Measurements from ENCODE around the gene TEX29. TPM values are rescaled to one million over a fixed set of nuclear protein-coding genes. Genes with fewer than 3 reads are reported as not detected.

The TEX29 gene
- total and polyA plus RNA-seq, 7 donors = 0.79 to 2.1 (median 1.5) TPM; not detected in 4

- Histone ChIP-seq H3K4me3 (no peak overlapping the region), H3K4me1 (no peaks in the 10 kb centered on the region), H3K9me3 (no peaks in the 10 kb centered on the region), H3K27ac (no peak overlapping the region), H3K36me3 (no peaks in the 10 kb centered on the region), H3K27me3 (no peaks in the 10 kb centered on the region)
- no peak for TF ChIP-seq CTCF (IDR thresholded peaks at IDR 0.05)
- TF ChIP-seq POLR2A (IDR thresholded peaks at IDR 0.05) = no peak
- no peak for TF ChIP-seq EP300 (IDR thresholded peaks at IDR 0.05)
- TF ChIP-seq POLR2AphosphoS5 (IDR thresholded peaks at IDR 0.05) = no peak
- DNase-seq = no peak
- intact Hi-C loops (cut with DNase I) = no loop called here
- 82 to 85% methylated on average over 24 of the region's 24 CpGs for WGBS, 2 donors
Measured at GRCh38 chr13:111387026-111387871, 66.8 kb downstream of the TEX29 start.

GRCh38 chr13:111387945-111388600 lies 67.6 kb downstream of the TEX29 start:
- no peaks in the 10 kb centered on the region for H3K9me3 ChIP-seq
- H3K27ac ChIP-seq = no peak overlapping the region
- no peaks in the 10 kb centered on the region for H3K36me3 ChIP-seq
- H3K4me3 ChIP-seq = no peak overlapping the region
- TF ChIP-seq CTCF (IDR thresholded peaks at IDR 0.05) (no peak), POLR2A (IDR thresholded peaks at IDR 0.05) (no peak), EP300 (IDR thresholded peaks at IDR 0.05) (no peak), POLR2AphosphoS5 (IDR thresholded peaks at IDR 0.05) (no peak)
- H3K27me3 ChIP-seq = no peaks in the 10 kb centered on the region
- no peaks in the 10 kb centered on the region for H3K4me1 ChIP-seq
- intact Hi-C loops (cut with DNase I) = no loop called here
- 79 to 86% methylated on average over 18 of the region's 18 CpGs for WGBS, 2 donors
- no peak for DNase-seq

GRCh38 chr13:111388851-111389500 lies 68.5 kb downstream of the TEX29 start:
- WGBS, 2 donors = 83 to 84% methylated on average over 19 of the region's 19 CpGs
- H3K27me3 ChIP-seq = no peaks in the 10 kb centered on the region
- DNase-seq = no peak

More at GRCh38 chr13:111388851-111389500, 68.5 kb downstream of the TEX29 start:
- Histone ChIP-seq H3K27ac (no peak overlapping the region), H3K9me3 (no peaks in the 10 kb centered on the region), H3K36me3 (no peaks in the 10 kb centered on the region), H3K4me1 (no peaks in the 10 kb centered on the region), H3K4me3 (no peak overlapping the region)
- TF ChIP-seq CTCF (IDR thresholded peaks at IDR 0.05) (no peak), EP300 (IDR thresholded peaks at IDR 0.05) (no peak), POLR2AphosphoS5 (IDR thresholded peaks at IDR 0.05) (no peak), POLR2A (IDR thresholded peaks at IDR 0.05) (no peak)
- intact Hi-C loops (cut with DNase I) = no loop called here
